HUDEP-2 (cell line): ENCODE measurements around the gene FADS6.

Source experiments
- DNase-seq, 76 experiments: peaks; one replicate each; lab custom pipeline; 2025; ENCODE audit not compliant: unreplicated experiment in 76 of 76; lab: John Stamatoyannopoulos, UW

FADS6 gene

DNA sequence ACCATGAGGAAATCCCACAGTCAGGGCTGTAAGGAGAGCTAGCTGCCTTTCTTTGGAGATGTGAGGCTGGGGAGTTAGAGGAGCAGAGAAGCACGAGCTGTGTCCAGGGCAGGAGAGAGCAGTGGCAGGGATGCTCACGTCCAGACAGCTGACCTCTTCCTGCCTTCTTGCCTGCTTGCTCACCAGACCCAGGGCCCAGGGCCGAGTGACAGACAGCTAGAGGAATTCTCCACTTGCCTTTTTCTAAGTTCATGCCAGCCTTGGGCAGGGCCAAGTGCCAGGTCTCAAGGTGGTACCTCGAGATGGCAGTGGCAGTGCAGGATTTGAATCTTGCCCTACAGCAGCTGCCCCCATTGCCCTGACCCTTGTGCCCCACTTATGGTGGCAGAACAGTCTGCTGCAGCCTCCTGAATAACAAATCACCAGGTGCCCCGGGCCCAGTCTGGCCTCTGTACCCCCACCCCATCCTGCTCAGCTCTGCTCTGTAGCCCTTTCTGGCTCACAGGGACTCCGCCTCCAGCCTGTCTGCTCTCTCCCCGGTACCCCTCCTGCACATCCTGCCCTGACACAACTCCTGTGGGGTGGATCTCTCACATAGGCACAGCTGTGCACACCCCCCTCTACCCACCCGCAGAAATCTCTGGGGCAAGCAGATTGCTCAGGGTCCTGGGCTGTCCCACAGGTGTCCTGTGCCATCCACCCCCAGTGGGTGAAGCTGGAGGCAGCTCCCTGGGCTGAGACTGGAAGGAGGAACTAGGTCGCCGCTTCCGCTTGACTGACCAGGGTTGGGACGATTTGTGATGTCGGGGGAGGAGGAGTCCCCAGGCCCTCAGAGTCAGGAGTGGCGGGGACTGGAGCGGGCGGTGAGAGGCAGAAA, 59.7 kb downstream of the FADS6 start:
- DNase-seq = no peak

DNA sequence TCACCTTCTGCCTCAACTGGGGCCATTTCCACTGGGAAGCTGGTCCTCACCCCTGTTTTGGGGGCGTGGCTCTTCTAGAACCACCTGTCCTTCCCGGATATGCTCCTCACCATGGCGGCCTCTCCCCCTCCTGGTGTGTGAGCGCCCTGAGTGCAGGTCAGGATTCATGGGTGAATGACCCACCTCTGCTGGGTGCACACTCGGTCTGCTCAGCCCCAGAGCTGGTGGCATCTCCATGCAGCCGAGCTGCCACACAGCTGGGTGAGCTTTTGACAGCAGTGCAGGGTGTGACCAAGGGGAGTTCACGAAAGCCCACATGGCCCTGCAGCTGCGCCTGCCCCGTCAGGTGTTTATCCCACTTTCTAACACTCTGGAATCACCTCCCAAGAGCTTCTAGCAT, 61.0 kb downstream of the FADS6 start:
- DNase-seq = no peak

GRCh38 chr17:74831444-74832146, 61.8 kb downstream of the FADS6 start:
- DNase-seq = no peak

- no peak for DNase-seq
These were observed 62.6 kb downstream of the FADS6 start for GRCh38 chr17:74830861-74831260.

- DNase-seq = no peak
These were observed 65.6 kb downstream of the FADS6 start for GRCh38 chr17:74827800-74828199.
